Measurements from ENCODE around the gene HSBP1L1. TPM values are rescaled to one million over a fixed set of nuclear protein-coding genes. Genes with fewer than 3 reads are reported as not detected.

Gene HSBP1L1
- total RNA-seq, 4 donors from 2014 or later, result 10.4 to 26.3 (median 19.4) TPM

- TF ChIP-seq CTCF (IDR thresholded peaks at IDR 0.05; ENCODE audit: low read depth), result no peak
These were observed 6.9 kb downstream of the HSBP1L1 start for GRCh38 chr18:79971211-79971952.

- no peak for TF ChIP-seq CTCF (IDR thresholded peaks at IDR 0.05; ENCODE audit: low read depth)
These were observed 7.5 kb downstream of the HSBP1L1 start for GRCh38 chr18:79971986-79972385.

- TF ChIP-seq CTCF (IDR thresholded peaks at IDR 0.05; ENCODE audit: low read depth), result no peak
These were observed 8.3 kb downstream of the HSBP1L1 start for GRCh38 chr18:79972720-79973119.

- TF ChIP-seq CTCF (IDR thresholded peaks at IDR 0.05; ENCODE audit: low read depth), result no peak
These were observed 9.1 kb downstream of the HSBP1L1 start for GRCh38 chr18:79973517-79973916.

DNA sequence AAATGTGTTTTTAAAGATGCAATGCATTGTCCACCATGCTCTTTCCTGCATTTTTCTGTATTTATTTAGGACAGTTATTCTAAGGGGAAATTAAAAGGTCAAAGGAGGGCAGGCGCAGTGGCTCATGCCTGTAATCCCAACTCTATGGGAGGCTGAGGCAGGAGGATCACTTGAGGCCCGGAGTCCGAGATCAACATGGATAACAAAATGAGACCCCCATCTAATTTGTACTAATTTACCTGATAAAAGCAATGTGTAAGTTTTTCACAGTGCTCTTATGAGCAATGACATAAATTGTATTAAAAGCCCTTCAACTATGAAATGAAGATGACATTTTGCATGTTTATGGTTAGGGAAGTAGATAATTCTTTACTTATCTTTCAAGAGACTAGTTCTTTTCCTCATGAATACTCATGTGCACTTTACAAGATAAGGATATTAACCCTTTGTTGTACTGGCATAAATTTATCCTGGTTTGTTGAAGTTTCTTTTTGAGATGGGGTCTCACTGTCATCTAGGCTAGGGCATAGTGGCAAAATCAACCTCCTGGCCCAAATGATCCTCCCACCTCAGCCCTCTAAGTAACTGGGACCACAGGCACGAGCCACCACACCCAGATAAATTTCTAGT, 9.7 kb downstream of the HSBP1L1 start:
- TF ChIP-seq CTCF (IDR thresholded peaks at IDR 0.05; ENCODE audit: low read depth), result no peak

DNA sequence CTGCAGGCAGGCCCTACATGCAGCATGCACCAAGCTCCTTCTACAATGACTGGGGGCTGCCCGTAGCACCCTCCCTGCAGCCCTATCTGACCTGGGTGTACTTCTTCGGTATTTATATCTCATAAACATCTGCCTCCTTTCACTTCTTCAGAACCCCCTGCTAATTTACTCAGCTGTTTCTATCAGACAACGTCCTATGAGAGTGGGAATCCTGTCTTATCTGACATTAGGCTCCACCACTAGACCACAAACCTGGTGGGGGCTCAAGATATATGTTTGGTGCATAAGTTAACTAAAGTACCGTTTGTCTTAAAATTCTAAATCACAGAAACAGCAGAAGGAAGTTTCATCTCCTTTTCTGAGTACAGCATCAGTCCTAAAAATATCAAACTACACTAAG, 10.6 kb downstream of the HSBP1L1 start:
- TF ChIP-seq CTCF (IDR thresholded peaks at IDR 0.05; ENCODE audit: low read depth), result no peak

GRCh38 chr18:79975985-79976680, 11.7 kb downstream of the HSBP1L1 start:
- no peak for TF ChIP-seq CTCF (IDR thresholded peaks at IDR 0.05; ENCODE audit: low read depth)
